IMR-90 (cell line): ENCODE results near the gene CCDC185. TPM values are rescaled to one million over a fixed set of nuclear protein-coding genes. Genes with fewer than 3 reads are reported as not detected.

Experiments used
- ATAC-seq: fragments of 200-7000 bp; cut with Tn5 transposase; 2 replicates; pipeline ENCODE4 v1.9.1; 2020; ENCODE audit warnings: low read depth, mild to moderate bottlenecking, moderate library complexity
- BruUV-seq: library from RNA; stranded (reverse); fragments of 400-500 nt; replicated peaks from 2 replicates; lab custom pipeline; 2021; lab: Mats Ljungman, UMichigan
- CTCF ChIA-PET: fragments of 300-600 bp; formaldehyde crosslinking; extraction: SDS; loops from one replicate; lab custom pipeline; 2021; ENCODE audit warnings: antibody characterized with exemption; lab: Yijun Ruan, JAX
- POLR2A ChIA-PET: fragments of 300-600 bp; sonication (Branson Sonifier 250); formaldehyde crosslinking; loops from one replicate; lab custom pipeline; 2022; ENCODE audit warnings: antibody characterized with exemption; ENCODE audit not compliant: unreplicated experiment; lab: Charles Lee
- DNase-seq: peaks from one replicate; pipeline ENCODE4 v3.0.0; 2013
- H2AFZ ChIP-seq: replicated peaks from 2 replicates; pipeline ENCODE3; 2013; ENCODE audit warnings: low read length, mild to moderate bottlenecking; ENCODE audit not compliant: poor library complexity
- H2AK5ac ChIP-seq: 2 replicates; pipeline ENCODE4 v1.6.1; 2013; ENCODE audit warnings: low read depth, low read length, inconsistent platforms
- H2AK9ac ChIP-seq: replicated peaks from 2 replicates; pipeline ENCODE3; 2013; ENCODE audit warnings: mild to moderate bottlenecking, low read depth, low read length, moderate library complexity; ENCODE audit not compliant: poor library complexity
- H2BK120ac ChIP-seq: 2 replicates; pipeline ENCODE4 v1.6.1; 2013; ENCODE audit warnings: low read depth, low read length, inconsistent platforms
- H2BK15ac ChIP-seq: 3 replicates; pipeline ENCODE4 v1.6.1; 2013; ENCODE audit warnings: low read depth, low read length, inconsistent platforms
- H2BK20ac ChIP-seq: 2 replicates; pipeline ENCODE4 v1.6.1; 2013; ENCODE audit warnings: low read depth, mild to moderate bottlenecking, inconsistent platforms, low read length, moderate library complexity
- H2BK5ac ChIP-seq: 2 replicates; pipeline ENCODE4 v1.6.1; 2013; ENCODE audit warnings: mild to moderate bottlenecking, low read depth, low read length, inconsistent platforms; ENCODE audit not compliant: poor library complexity, severe bottlenecking
- H3K14ac ChIP-seq: replicated peaks from 2 replicates; pipeline ENCODE4 v1.6.1; 2013; ENCODE audit warnings: low read depth, low read length, inconsistent platforms
- H3K18ac ChIP-seq: 2 replicates; pipeline ENCODE4 v1.6.1; 2013; ENCODE audit warnings: low read depth, low read length, control low read depth
- H3K23ac ChIP-seq: 2 replicates; pipeline ENCODE4 v1.6.1; 2013; ENCODE audit warnings: low read depth, low read length, inconsistent platforms
- H3K27ac ChIP-seq: 2 replicates; pipeline ENCODE4 v1.5.1; 2013; ENCODE audit warnings: mild to moderate bottlenecking, control low read depth, low read length; ENCODE audit not compliant: insufficient read depth
- H3K27me3 ChIP-seq: 2 replicates; pipeline ENCODE4 v1.6.1; 2013; ENCODE audit warnings: low read length; ENCODE audit not compliant: control insufficient read depth, insufficient read depth
- H3K36me3 ChIP-seq: 2 replicates; pipeline ENCODE4 v1.6.1; 2013; ENCODE audit warnings: low read length, mixed read lengths; ENCODE audit not compliant: control insufficient read depth, insufficient read depth
- H3K4ac ChIP-seq: 2 replicates; pipeline ENCODE4 v1.6.1; 2013; ENCODE audit warnings: low read depth, low read length, inconsistent platforms
- H3K4me1 ChIP-seq: 2 replicates; pipeline ENCODE4 v1.6.1; 2013; ENCODE audit warnings: low read length, mixed read lengths; ENCODE audit not compliant: control insufficient read depth, insufficient read depth
- H3K4me2 ChIP-seq: 2 replicates; pipeline ENCODE4 v1.6.1; 2013; ENCODE audit warnings: low read depth, mild to moderate bottlenecking, control low read depth, low read length, moderate library complexity
- H3K4me3 ChIP-seq: 2 replicates; pipeline ENCODE4 v1.5.1; 2013; ENCODE audit warnings: low read depth, mild to moderate bottlenecking, control low read depth, low read length, moderate library complexity; ENCODE audit not compliant: insufficient read depth
- H3K56ac ChIP-seq: 2 replicates; pipeline ENCODE4 v1.6.1; 2013; ENCODE audit warnings: low read length, inconsistent platforms; ENCODE audit not compliant: insufficient read depth; ENCODE audit errors: extremely low read depth
- H3K79me1 ChIP-seq, 2 experiments: 2 replicates each; pipeline ENCODE4 v1.6.1; 2013; ENCODE audit warnings: low read length in 2 of 2, inconsistent platforms in 1 of 2, low read depth in 1 of 2
- H3K9ac ChIP-seq: 2 replicates; pipeline ENCODE4 v1.6.1; 2013; ENCODE audit warnings: low read depth, low read length, control low read depth
- H3K9me1 ChIP-seq: 2 replicates; pipeline ENCODE4 v1.6.1; 2013; ENCODE audit warnings: low read length, inconsistent platforms; ENCODE audit not compliant: insufficient read depth
- H3K9me3 ChIP-seq: 2 replicates; pipeline ENCODE4 v1.6.1; 2013; ENCODE audit warnings: low read length; ENCODE audit not compliant: control insufficient read depth, insufficient read depth
- H4K20me1 ChIP-seq: 2 replicates; pipeline ENCODE4 v1.6.1; 2013; ENCODE audit warnings: low read length, inconsistent platforms; ENCODE audit not compliant: insufficient read depth
- H4K5ac ChIP-seq: 2 replicates; pipeline ENCODE4 v1.6.1; 2013; ENCODE audit warnings: mild to moderate bottlenecking, low read depth, low read length, control low read depth
- H4K8ac ChIP-seq, 2 experiments: 2 replicates each; pipeline ENCODE4 v1.6.1; 2013; ENCODE audit warnings: low read depth in 2 of 2, low read length in 2 of 2, control low read depth in 1 of 2, inconsistent platforms in 1 of 2
- H4K91ac ChIP-seq: 2 replicates; pipeline ENCODE4 v1.6.1; 2013; ENCODE audit warnings: low read depth, low read length, inconsistent platforms; ENCODE audit not compliant: insufficient read depth
- BHLHE40 ChIP-seq: fragments of 150-350 bp; IDR thresholded peaks from 2 replicates; pipeline ENCODE4 v1.6.1; 2016; ENCODE audit warnings: mild to moderate bottlenecking, low read depth, low read length
- ELK1 ChIP-seq: fragments of 150-350 bp; IDR thresholded peaks from 2 replicates; pipeline ENCODE4 v1.6.1; 2016; ENCODE audit warnings: low read depth, mild to moderate bottlenecking, low read length, moderate library complexity, borderline replicate concordance
- RAD21 ChIP-seq: IDR thresholded peaks from 2 replicates; pipeline ENCODE4 v1.6.1; 2012; ENCODE audit warnings: low read length, improper control_type of control experiment
- WGBS, 2 experiments: methylation state at CpG; one replicate each; pipeline versions ENCODE4 v1.1.5 to v1.1.7; 2013; ENCODE audit warnings: missing lambda C conversion rate in 2 of 2; ENCODE audit not compliant: insufficient read length in 1 of 2; ENCODE audit errors: extremely low coverage in 2 of 2; 5-methylcytosine and 5-hydroxymethylcytosine counted together
- dilution Hi-C: fragments of 300-500 bp; cut with HindIII; formaldehyde crosslinking; loops from one replicate; pipeline ENCODE4 v1.14.3; 2018; ENCODE audit warnings: low sequenced_read_pairs; ENCODE audit not compliant: unreplicated experiment
- in situ Hi-C: fragments of 300-500 bp; cut with MboI; formaldehyde crosslinking; loops from 3 replicates; pipeline ENCODE4 v1.14.3; 2019; ENCODE audit warnings: low sequenced_read_pairs, inconsistent platforms, mixed read lengths
- intact Hi-C: fragments of 100-400 bp; cut with micrococcal nuclease; formaldehyde crosslinking; loops from 2 replicates; pipeline ENCODE4 v1.10.0; 2022
- polyA plus RNA-seq, 3 experiments: library from polyadenylated mRNA; depleted of rRNA; stranded (reverse); fragments of >200 nt; gene quantifications; 2 replicates each; pipeline ENCODE4 v1.2.3, GENCODE V29; 2012; ENCODE audit warnings: low replicate concordance in 1 of 3
- total RNA-seq: library from RNA; depleted of rRNA; stranded (reverse); fragments of >200 nt; gene quantifications from 2 replicates; pipeline ENCODE4 v1.2.3, GENCODE V29; 2012

The CCDC185 gene
- total and polyA plus RNA-seq, 2 of the 4 experiments (the other 2 are of a cell fraction), result not detected

GRCh38 chr1:223421025-223421424, 27.8 kb downstream of the CCDC185 start:
- intact Hi-C loops (no loop called here), dilution Hi-C loops (no loop called here), in situ Hi-C loops (no loop called here)
- no peak overlapping the region for H3K9ac ChIP-seq
- H2BK15ac ChIP-seq, result no peak overlapping the region
- no peak overlapping the region for H4K91ac ChIP-seq
- ATAC-seq (no peak), DNase-seq (no peak)
- no peak overlapping the region for H2BK20ac ChIP-seq
- H3K79me1 ChIP-seq, result no peaks in the 10 kb centered on the region
- TF ChIP-seq ELK1 (no peak), RAD21 (no peak), BHLHE40 (no peak)
- H2AFZ ChIP-seq, result no peak overlapping the region
- no peak overlapping the region for H4K5ac ChIP-seq
- H3K4me2 ChIP-seq, result no peak overlapping the region
- H3K14ac ChIP-seq, result no peak overlapping the region
- H2AK9ac ChIP-seq, result no peak overlapping the region
- POLR2A ChIA-PET, result no interaction called here
- H2BK5ac ChIP-seq, result no peak overlapping the region
- H2BK120ac ChIP-seq, result no peak overlapping the region
- no peak overlapping the region for H3K23ac ChIP-seq
- no peaks in the 10 kb centered on the region for H3K9me3 ChIP-seq
- H3K9me1 ChIP-seq, result no peaks in the 10 kb centered on the region
- H3K27me3 ChIP-seq, result peaks cover 21% of the 10 kb centered on the region
- no peak overlapping the region for H3K18ac ChIP-seq
- H3K4me3 ChIP-seq, result no peak overlapping the region
- no peak overlapping the region for H2AK5ac ChIP-seq
- BruUV-seq, result no TSS peak
- H4K8ac ChIP-seq, result no peak overlapping the region
- no peak overlapping the region for H3K56ac ChIP-seq
- H4K20me1 ChIP-seq, result no peaks in the 10 kb centered on the region
- CTCF ChIA-PET, result interaction anchor here (0.5 kb wide), 1 partner anchor 331 kb away, joined by 3 read pairs; no protein-coding TSS in a partner anchor
- whole genome bisulfite sequencing, 2 experiments, result no CpG with 5 or more reads among the region's 1 CpG
- no peaks in the 10 kb centered on the region for H3K4me1 ChIP-seq
- no peak overlapping the region for H3K27ac ChIP-seq
- H3K36me3 ChIP-seq, result no peaks in the 10 kb centered on the region
- H3K4ac ChIP-seq, result no peak overlapping the region
